ENCODE data around the gene ZNF581. TPM values are rescaled to one million over a fixed set of nuclear protein-coding genes. Genes with fewer than 3 reads are reported as not detected.

ZNF581 gene
- polyA plus RNA-seq, 1 experiment: 31.3 TPM

DNA sequence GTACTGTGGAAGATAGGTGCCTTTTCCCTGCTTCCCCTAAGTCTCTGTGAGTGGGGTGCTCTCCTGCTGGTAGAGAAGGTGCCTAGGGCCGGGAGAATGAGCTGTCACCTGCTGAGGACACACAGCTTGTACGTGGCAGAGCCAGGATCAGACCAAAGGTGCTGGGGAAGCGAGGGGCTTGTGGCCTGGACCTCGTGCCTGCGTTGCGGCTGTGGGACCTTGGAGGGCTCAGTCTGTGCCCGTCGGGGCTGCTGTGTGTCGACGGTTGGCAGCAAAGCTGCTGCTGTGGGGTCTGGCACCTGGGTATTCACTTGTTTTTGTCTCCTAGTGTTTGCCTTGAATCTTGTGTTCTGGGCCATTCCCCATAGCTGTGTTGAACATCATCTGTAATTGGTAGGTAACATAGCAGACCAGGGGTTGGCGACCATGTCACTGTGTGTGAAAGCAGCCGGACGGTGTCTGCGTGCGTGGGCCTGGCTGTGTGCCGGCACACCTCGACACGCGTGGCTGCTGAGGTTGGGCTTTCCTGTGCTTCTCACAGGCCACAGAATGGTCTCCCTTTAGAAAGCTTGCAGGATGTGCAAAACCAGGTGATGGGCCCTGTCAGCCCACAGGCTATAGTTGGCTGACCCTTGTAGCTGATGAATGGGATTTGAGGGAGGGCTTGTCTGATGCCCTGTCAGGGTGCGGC, 20.5 kb downstream of the ZNF581 start:
- DNase-seq (ENCODE audit: low read depth): no peak
- no peak for TF ChIP-seq CTCF (IDR thresholded peaks at IDR 0.05; ENCODE audit: insufficient read depth, low read depth, low read length)
- ChIA-PET POLR2A (no interaction called here), CTCF (interaction anchor here (2.7 kb wide), 1 partner anchor 10 kb away, joined by 13 read pairs; the partner anchor contains the start of gene U2AF2)
- Histone ChIP-seq H3K27me3 (ENCODE audit: control insufficient read depth, insufficient read depth, low read length) (no peaks in the 10 kb centered on the region), H3K36me3 (ENCODE audit: control insufficient read depth, insufficient read depth, low read length) (peaks cover 65% of the 10 kb centered on the region), H3K4me3 (ENCODE audit: low read depth, low read length) (no peak overlapping the region)

DNA sequence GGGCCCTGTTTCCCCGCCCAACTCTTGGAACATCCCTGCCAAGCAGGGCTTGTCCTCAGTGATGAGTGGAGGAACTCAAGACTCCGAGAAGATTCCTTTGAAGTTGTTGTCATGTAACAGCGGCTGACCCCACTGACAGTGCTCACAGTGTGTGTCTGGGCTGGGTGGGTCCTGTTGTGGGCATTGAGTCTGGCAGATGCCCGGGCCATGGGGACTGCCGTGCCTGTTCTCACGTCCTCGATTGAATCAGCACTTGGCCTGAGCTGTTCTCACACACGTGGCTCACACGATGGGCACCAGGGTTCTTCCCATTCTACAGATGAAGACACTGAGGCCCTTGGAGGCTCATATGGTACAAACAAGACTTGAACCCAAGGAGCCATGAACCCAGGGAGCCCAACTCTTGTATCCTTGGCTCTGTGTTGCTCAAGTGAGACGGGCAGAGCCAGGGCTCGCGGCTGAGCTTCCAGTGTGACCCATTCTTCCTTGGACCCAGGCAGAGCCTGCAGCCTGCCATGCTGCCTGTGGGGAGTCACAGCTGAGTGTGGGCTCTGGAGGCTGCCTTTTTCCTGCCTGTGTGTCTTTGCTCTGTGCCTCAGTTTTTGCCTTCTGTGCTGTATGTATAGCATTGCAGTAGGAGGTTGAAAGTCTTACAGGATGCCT, 23.0 kb downstream of the ZNF581 start:
- POLR2A ChIA-PET: no interaction called here
- Histone ChIP-seq H3K4me3 (ENCODE audit: low read depth, low read length) (no peak overlapping the region), H3K36me3 (ENCODE audit: control insufficient read depth, insufficient read depth, low read length) (peaks cover 64% of the 10 kb centered on the region), H3K27me3 (ENCODE audit: control insufficient read depth, insufficient read depth, low read length) (no peaks in the 10 kb centered on the region)
- DNase-seq (ENCODE audit: low read depth): no peak
- no peak for TF ChIP-seq CTCF (IDR thresholded peaks at IDR 0.05; ENCODE audit: insufficient read depth, low read depth, low read length)
- CTCF ChIA-PET: interaction anchor here (1.6 kb wide), 1 partner anchor 12 kb away, joined by 4 read pairs; no protein-coding TSS in a partner anchor

DNA sequence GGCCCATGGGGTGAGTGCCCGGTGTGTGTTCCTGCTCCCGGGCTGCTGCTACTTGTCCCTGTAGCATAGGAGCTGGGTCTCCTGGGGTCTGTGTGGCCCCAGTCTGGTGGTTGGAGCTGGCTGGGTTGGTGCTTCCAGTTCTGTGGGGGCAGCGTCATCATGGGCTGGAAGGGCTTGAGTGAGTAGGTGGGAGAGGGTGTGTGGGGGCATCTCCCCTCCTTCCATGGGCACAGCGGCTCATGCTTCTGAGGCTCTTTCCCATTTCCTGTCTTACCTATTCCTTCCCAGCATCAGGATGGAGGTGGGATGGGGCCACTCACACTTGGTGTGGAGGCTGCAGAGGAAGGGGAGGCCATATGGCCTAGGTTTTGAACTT, 23.5 kb downstream of the ZNF581 start:
- ChIA-PET POLR2A (no interaction called here), CTCF (interaction anchor here (1.6 kb wide), 1 partner anchor 13 kb away, joined by 4 read pairs; no protein-coding TSS in a partner anchor)

GRCh38 chr19:55667511-55667910, 24.1 kb downstream of the ZNF581 start:
- Histone ChIP-seq H3K4me3 (ENCODE audit: low read depth, low read length) (no peak overlapping the region), H3K36me3 (ENCODE audit: control insufficient read depth, insufficient read depth, low read length) (peaks cover 56% of the 10 kb centered on the region), H3K27me3 (ENCODE audit: control insufficient read depth, insufficient read depth, low read length) (no peaks in the 10 kb centered on the region)
- DNase-seq (ENCODE audit: low read depth): no peak
- TF ChIP-seq CTCF (IDR thresholded peaks at IDR 0.05; ENCODE audit: insufficient read depth, low read depth, low read length): no peak
- ChIA-PET POLR2A (no interaction called here), CTCF (interaction anchor here (0.9 to 1.6 kb wide), 2 partner anchors 13 kb away, joined by 3 to 4 read pairs; partner anchors contain the start of gene U2AF2)

More for the DNA sequence above, 23.5 kb downstream of the ZNF581 start:
- DNase-seq (ENCODE audit: low read depth): no peak
- Histone ChIP-seq H3K4me3 (ENCODE audit: low read depth, low read length) (no peak overlapping the region), H3K36me3 (ENCODE audit: control insufficient read depth, insufficient read depth, low read length) (peaks cover 60% of the 10 kb centered on the region), H3K27me3 (ENCODE audit: control insufficient read depth, insufficient read depth, low read length) (no peaks in the 10 kb centered on the region)
- TF ChIP-seq CTCF (IDR thresholded peaks at IDR 0.05; ENCODE audit: insufficient read depth, low read depth, low read length): no peak

DNA sequence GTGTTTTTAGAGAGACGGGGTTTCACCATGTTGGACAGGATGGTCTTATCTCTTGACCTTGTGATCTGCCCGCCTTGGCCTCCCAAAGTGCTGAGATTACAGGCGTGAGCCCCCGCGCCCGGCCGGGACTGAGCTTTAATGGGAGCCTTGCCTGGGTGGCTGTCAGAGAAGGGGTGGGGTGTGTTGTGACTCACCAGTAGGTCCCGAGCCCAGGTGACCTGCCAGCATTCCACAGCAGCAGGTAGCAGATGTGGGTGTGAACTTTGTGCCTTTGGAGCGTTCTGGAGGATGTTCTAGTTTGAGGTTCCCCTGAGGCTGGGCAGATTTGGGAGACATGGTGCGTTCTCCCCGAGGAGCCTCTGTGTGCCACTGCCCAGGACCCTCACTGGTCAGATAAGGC, 24.5 kb downstream of the ZNF581 start:
- no peak for TF ChIP-seq CTCF (IDR thresholded peaks at IDR 0.05; ENCODE audit: insufficient read depth, low read depth, low read length)
- H3K36me3 ChIP-seq (ENCODE audit: control insufficient read depth, insufficient read depth, low read length): peaks cover 52% of the 10 kb centered on the region
- POLR2A ChIA-PET: no interaction called here
- DNase-seq (ENCODE audit: low read depth): no peak
- no peak overlapping the region for H3K4me3 ChIP-seq (ENCODE audit: low read depth, low read length)
- CTCF ChIA-PET: interaction anchor here (0.9 kb wide), 1 partner anchor 13 kb away, joined by 3 read pairs; the partner anchor contains the start of gene U2AF2
- H3K27me3 ChIP-seq (ENCODE audit: control insufficient read depth, insufficient read depth, low read length): no peaks in the 10 kb centered on the region
